Fibroblast of lung (primary cell): ENCODE results near the gene ADGRV1.

Experiments
- CTCF ChIP-seq, 2 donors: IDR thresholded peaks in 1 of 2; conservative IDR thresholded peaks in 1 of 2; 1 replicate in 1 of 2; 2 replicates in 1 of 2; pipeline ENCODE4 v1.5.1; 2011 to 2012; ENCODE audit warnings: low read length in 2 of 2, control low read depth in 1 of 2, inconsistent platforms in 1 of 2, low read depth in 1 of 2, mild to moderate bottlenecking in 1 of 2
- EZH2 ChIP-seq: IDR thresholded peaks from 2 replicates; pipeline ENCODE4 v1.5.1; 2012; ENCODE audit warnings: low read length, control low read depth, mild to moderate bottlenecking; ENCODE audit errors: missing control alignments

GRCh38 chr5:90632791-90633190 is 74.2 kb downstream of the ADGRV1 start:
- TF ChIP-seq EZH2 (no peak), CTCF (conservative IDR thresholded peaks at IDR 0.05 in 1 of 2, IDR thresholded peaks at IDR 0.05 in 1 of 2; ENCODE audit: low read depth in 1 of 2, low read length in 2 of 2) (no peak)
